Measurements from ENCODE around the gene GRPEL1. TPM values are rescaled to one million over a fixed set of nuclear protein-coding genes. Genes with fewer than 3 reads are reported as not detected.

The GRPEL1 gene
- polyA plus RNA-seq, 1 donor from 2014 or later = 49.0 TPM

DNA sequence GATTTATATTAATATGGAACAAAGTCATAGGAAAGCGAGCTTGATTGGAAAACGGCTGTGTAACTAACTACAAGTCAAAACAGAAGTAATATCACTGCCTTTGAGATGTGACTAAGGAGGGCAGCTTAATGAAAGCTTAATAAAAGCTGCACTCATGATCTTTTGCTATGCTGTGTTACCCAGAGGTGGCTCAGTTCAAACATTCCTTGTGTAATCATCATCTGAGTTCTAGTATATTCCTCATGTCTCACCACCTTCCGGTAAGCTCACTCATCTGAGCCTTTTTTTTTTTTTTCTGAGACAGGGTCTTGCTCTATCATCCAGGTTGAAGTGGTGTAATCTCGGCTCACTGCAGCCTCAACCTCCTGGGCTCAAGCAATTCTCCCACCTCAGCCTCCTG is 5.0 kb downstream of the GRPEL1 start:
- H3K27ac Mint-ChIP-seq = peak overlapping the region in 1 of 3 donors; percentile 32
- peaks cover 4% of the 10 kb centered on the region for H3K36me3 Mint-ChIP-seq
- no peaks in the 10 kb centered on the region for H3K27me3 Mint-ChIP-seq

DNA sequence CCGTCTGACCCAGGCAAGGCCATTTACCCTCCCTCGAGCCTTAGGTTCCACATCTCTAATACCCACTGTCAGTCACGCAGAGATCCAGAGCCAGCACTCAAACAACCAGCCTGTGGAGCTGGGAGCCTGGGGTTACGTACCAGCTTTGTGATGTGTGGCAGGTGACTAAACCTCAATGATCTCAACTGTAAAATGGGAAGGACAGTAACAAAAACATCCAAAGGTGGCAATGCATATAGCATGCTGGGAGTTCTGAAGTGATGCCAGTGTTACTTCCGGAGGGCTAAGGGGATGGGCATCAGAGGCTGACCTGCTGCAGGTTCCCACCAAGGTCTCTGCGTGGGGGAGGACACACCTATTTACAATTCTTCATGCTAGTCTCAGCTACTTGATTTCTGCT is 6.0 kb downstream of the GRPEL1 start:
- H3K4me3 Mint-ChIP-seq = no peak overlapping the region
- no peak overlapping the region for H3K27ac Mint-ChIP-seq
- H3K4me1 Mint-ChIP-seq = peaks cover 12 to 27% (median 13%) of the 10 kb centered on the region in 3 donors
- no peaks in the 10 kb centered on the region for H3K9me3 Mint-ChIP-seq
- no peaks in the 10 kb centered on the region for H3K27me3 Mint-ChIP-seq
- H3K36me3 Mint-ChIP-seq = peaks cover 1% of the 10 kb centered on the region

More for the DNA sequence above, 5.0 kb downstream of the GRPEL1 start:
- Mint-ChIP-seq H3K4me3 (peak overlapping the region in 1 of 4 donors; percentile 60), H3K9me3 (no peaks in the 10 kb centered on the region), H3K4me1 (peaks cover 15 to 31% (median 16%) of the 10 kb centered on the region in 3 donors)

DNA sequence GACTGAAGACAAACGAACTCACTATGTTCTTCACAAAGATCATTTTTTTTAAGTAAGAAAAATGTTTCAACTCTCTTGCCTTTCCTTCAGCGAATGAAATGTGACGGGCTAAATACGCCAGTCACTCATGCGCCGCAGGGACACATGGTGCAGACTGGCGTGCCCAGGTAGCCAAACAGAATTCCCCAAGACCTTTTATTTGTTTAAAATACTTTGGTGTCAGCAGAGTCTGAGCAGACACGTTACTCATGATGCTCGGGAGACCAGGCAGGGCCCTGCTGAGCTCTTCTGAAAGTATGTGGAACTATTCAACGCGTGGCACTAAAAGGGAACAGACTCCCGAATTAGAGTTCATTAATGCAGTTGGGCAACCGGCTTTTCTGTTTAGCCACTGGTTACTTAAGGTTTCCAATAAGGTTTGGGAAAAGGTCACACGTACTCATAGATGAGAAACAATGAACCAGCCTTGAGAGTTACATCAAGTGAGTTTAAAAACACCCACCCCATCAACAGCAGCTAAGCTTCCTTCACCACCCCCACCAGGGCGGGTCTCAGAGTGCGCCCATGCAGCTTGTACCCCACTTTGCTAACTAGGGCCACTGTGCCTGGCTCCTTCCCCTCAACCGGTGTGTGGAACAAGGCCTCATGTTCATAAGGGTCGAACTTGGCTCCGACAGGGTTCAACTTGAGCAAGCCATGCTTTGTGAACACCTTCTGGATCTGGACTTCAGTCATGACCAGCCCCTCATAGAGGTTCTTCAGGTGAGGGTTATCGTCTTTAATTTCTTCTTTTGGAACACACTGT is 7.3 kb downstream of the GRPEL1 start:
- H3K4me1 Mint-ChIP-seq = peaks cover 9 to 21% (median 11%) of the 10 kb centered on the region in 3 donors
- no peak overlapping the region for H3K27ac Mint-ChIP-seq
- H3K4me3 Mint-ChIP-seq = peak overlapping the region in 1 of 4 donors; percentile 21
- H3K36me3 Mint-ChIP-seq = peaks cover 1% of the 10 kb centered on the region
- no peaks in the 10 kb centered on the region for H3K9me3 Mint-ChIP-seq
- H3K27me3 Mint-ChIP-seq = no peaks in the 10 kb centered on the region

- H3K36me3 Mint-ChIP-seq = peaks cover 1% of the 10 kb centered on the region
Measured at GRCh38 chr4:7059662-7060061, 8.2 kb downstream of the GRPEL1 start.

DNA sequence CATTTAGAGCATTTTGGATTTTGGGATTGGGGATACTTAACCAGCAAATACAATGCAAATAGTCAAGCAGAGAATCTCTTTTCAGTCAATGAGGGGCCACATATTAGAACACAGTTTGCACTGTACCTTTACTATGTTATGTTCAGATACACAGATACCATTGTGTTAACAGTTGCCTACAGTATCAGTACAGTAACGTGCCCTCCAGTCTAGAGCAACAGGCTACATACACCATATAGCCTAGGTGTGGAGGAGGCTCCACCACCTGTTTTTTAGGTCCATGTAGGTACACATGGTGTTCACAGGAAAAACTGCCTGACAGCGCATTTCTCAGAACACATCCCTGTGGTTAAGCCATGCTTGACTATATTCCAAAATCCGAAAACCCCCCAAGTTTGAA is 9.1 kb downstream of the GRPEL1 start:
- Mint-ChIP-seq H3K4me3 (peak overlapping the region in 1 of 4 donors; percentile 24), H3K27me3 (no peaks in the 10 kb centered on the region), H3K36me3 (peaks cover 4% of the 10 kb centered on the region), H3K27ac (peak overlapping the region in 2 of 3 donors; percentile 53 to 56), H3K4me1 (peaks cover 6 to 17% (median 9%) of the 10 kb centered on the region in 3 donors), H3K9me3 (no peaks in the 10 kb centered on the region)

More at GRCh38 chr4:7059662-7060061, 8.2 kb downstream of the GRPEL1 start:
- Mint-ChIP-seq H3K4me3 (no peak overlapping the region), H3K4me1 (peaks cover 6 to 15% (median 9%) of the 10 kb centered on the region in 3 donors), H3K27ac (no peak overlapping the region), H3K27me3 (no peaks in the 10 kb centered on the region), H3K9me3 (no peaks in the 10 kb centered on the region)

DNA sequence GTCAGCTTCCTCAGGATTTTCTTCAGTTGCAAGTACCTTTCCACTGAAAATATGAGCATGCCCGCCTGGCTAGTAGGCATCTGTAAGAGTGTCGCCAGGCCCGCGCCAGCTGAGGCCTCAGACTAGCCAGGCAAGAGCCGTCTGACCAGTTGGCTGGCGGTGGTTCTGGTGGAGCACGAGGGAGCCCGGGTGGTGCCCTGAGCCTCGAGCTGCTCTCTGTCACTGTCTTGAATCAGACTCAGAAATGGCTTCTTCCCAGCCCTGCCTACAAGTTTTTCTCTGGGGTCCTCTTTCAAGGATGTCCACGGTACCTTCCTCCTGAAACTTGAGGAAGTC is 11.9 kb downstream of the GRPEL1 start:
- H3K36me3 Mint-ChIP-seq = peaks cover 2% of the 10 kb centered on the region
- peak overlapping the region in 1 of 3 donors; percentile 26 for H3K27ac Mint-ChIP-seq
- peaks cover 6 to 16% (median 9%) of the 10 kb centered on the region in 3 donors for H3K4me1 Mint-ChIP-seq
- H3K4me3 Mint-ChIP-seq = no peak overlapping the region
- no peaks in the 10 kb centered on the region for H3K27me3 Mint-ChIP-seq
- H3K9me3 Mint-ChIP-seq = no peaks in the 10 kb centered on the region

GRCh38 chr4:7055111-7055989 is 12.5 kb downstream of the GRPEL1 start:
- Mint-ChIP-seq H3K4me1 (peaks cover 6 to 16% (median 9%) of the 10 kb centered on the region in 3 donors), H3K4me3 (peak overlapping the region in 1 of 4 donors; percentile 17), H3K27ac (no peak overlapping the region), H3K9me3 (no peaks in the 10 kb centered on the region), H3K36me3 (peaks cover 2% of the 10 kb centered on the region), H3K27me3 (no peaks in the 10 kb centered on the region)

DNA sequence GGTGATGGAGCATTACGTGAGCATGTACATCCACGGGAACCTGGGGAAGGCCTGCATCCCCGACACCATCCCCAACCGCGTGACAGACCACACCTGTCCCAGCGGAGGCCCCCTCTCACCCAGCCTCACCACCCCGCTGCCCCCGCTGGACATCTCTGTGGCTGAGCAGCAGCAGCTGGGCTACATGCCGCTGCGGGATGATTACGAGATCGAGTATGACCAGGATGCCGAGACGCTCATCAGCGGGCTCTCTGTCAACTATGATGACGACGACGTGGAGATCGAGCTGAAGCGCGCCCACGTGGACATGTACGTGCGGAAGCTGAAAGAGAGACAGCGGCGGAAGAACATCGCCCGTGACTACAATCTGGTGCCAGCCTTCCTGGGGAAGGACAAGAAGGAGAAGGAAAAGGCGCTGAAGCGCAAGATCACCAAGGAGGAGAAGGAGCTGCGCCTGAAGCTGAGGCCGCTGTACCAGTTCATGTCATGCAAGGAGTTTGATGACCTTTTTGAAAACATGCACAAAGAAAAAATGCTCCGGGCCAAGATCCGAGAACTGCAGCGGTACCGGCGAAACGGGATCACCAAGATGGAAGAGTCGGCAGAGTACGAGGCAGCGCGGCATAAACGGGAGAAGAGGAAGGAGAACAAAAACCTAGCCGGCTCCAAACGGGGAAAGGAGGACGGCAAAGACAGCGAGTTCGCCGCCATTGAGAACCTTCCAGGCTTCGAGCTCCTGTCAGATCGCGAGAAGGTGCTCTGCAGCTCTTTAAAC is 13.6 kb downstream of the GRPEL1 start:
- Mint-ChIP-seq H3K27me3 (no peaks in the 10 kb centered on the region), H3K27ac (peak overlapping the region in 1 of 3 donors; percentile 71), H3K4me1 (peaks cover 6 to 16% (median 9%) of the 10 kb centered on the region in 3 donors), H3K4me3 (peak overlapping the region in 3 of 4 donors; percentile 28 to 78 (median 34)), H3K9me3 (no peaks in the 10 kb centered on the region), H3K36me3 (peaks cover 2% of the 10 kb centered on the region)

DNA sequence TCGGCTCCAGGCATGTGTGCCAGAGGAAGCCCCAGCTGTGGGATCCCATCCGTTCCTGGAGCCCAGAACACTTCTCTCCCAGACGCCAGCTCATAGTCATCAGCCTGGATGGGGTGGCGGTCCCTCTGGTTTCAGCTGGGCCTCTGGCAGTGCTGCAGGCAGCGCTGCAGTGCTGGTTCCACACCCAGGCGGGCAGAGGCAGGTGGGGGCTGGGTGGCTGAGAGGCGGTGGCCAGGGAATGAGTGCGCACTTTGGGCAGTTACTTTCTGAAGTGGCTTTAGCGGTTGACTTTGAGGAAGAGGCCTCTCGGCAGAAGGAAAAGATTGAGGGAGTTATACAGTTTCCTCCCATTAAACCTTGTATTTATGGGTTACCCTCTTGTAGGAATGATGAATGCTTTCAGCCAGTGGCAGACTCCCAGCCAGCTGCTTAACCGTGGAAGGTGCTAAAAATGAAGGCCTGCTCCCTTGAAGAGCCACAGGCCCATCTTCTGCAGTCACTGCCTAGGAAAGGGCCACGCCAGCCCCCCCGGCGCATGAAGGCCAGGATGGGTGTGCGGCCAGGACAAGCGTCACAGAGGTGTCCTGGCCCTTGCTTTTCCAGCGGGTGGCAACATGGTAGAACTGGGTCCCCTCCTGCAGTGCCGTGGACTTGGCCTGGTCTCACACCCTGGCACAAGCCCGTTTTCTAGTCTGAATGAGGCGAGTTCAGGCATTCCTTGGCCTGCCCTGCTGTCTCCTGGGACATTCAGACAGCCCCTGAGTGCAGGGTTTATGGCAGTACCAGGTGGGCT is 14.7 kb downstream of the GRPEL1 start:
- peaks cover 2% of the 10 kb centered on the region for H3K36me3 Mint-ChIP-seq
- peaks cover 4 to 10% (median 5%) of the 10 kb centered on the region in 3 donors for H3K4me1 Mint-ChIP-seq

DNA sequence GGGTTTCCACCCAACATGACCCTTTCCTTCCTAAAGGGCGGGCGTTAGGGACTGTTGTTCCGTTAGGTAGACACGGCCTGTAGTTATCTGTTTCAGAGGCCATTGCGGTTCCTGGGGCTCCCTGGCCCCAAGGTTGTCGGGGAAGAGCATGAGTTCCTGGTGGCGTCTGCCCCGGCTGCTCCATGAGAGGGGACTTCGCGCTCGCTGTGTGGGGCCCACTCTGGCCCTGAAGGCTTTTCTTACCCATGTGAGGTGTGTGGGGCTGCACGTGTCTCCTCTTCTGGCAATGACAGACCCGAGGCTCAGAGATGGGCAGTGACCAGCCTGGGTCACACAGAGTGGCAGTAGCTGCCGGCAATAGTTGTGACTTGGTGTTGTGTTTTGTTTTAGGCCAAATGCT is 15.6 kb downstream of the GRPEL1 start:
- no peak overlapping the region for H3K4me3 Mint-ChIP-seq
- H3K27me3 Mint-ChIP-seq = no peaks in the 10 kb centered on the region
- H3K9me3 Mint-ChIP-seq = no peaks in the 10 kb centered on the region
- H3K4me1 Mint-ChIP-seq = peaks cover 2 to 10% (median 7%) of the 10 kb centered on the region in 3 donors
- H3K36me3 Mint-ChIP-seq = peaks cover 2% of the 10 kb centered on the region
- no peak overlapping the region for H3K27ac Mint-ChIP-seq

More for the DNA sequence above, 14.7 kb downstream of the GRPEL1 start:
- Mint-ChIP-seq H3K27me3 (no peaks in the 10 kb centered on the region), H3K27ac (no peak overlapping the region), H3K9me3 (no peaks in the 10 kb centered on the region), H3K4me3 (no peak overlapping the region)

- Mint-ChIP-seq H3K4me3 (no peak overlapping the region), H3K4me1 (peaks cover 6 to 14% (median 10%) of the 10 kb centered on the region in 3 donors), H3K9me3 (no peaks in the 10 kb centered on the region), H3K27ac (no peak overlapping the region), H3K27me3 (no peaks in the 10 kb centered on the region), H3K36me3 (peaks cover 2% of the 10 kb centered on the region)
Measured at GRCh38 chr4:7051905-7052304, 16.0 kb downstream of the GRPEL1 start.

DNA sequence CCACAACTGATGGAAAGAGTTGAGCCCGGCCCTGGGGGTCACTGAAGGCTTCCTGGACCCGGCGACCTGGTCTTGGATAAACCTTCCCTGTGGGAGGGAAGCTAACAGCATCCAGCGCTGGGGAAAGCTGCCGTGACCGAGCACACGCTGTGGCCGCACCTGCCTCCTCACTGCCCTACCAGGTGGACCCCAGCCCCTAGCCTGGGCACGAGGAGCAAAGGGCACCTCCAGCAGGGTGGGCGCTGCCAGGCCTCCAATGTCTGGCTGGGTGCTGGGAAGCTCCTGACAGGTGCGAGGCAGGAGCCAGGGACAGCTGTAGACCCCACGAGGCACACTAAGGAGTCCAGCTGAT is 16.7 kb downstream of the GRPEL1 start:
- peaks cover 2% of the 10 kb centered on the region for H3K36me3 Mint-ChIP-seq
- H3K9me3 Mint-ChIP-seq = no peaks in the 10 kb centered on the region
- no peak overlapping the region for H3K27ac Mint-ChIP-seq
- no peaks in the 10 kb centered on the region for H3K27me3 Mint-ChIP-seq
- H3K4me3 Mint-ChIP-seq = no peak overlapping the region
- H3K4me1 Mint-ChIP-seq = peaks cover 13 to 22% (median 16%) of the 10 kb centered on the region in 3 donors

DNA sequence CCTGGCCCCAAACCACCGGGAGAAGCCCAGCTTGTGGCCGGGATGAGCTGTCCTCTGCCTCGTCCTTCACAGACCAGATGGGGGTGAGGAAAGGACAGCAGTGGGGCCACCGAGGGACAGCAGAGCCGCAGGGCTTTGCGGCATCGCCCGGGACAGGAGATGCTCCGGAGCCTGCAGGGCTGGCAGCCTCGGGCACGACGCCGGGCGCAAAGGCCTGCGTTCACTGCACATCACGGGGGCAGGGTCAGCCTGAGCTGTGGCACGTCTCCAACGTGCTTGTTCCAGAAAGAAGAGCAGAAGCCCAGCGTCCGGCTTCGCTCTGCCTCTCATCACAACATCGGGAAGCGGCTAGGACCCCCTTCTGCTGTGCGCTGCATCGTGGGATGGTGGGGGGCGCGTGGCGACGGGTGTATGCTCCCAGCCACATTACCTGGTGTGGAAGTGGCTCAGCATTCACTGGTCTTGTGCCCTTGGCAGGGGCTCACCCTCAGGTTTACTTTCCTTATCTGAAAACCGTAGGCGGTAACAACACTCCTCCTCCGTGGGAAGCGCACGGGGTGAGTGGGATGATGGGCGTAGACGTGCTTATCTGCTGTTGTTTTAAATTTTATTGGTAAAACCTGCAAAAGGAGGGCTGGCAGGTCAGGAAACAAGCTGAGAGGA is 17.3 kb downstream of the GRPEL1 start:
- H3K4me1 Mint-ChIP-seq = peaks cover 18 to 27% (median 22%) of the 10 kb centered on the region in 3 donors

More for the DNA sequence above, 17.3 kb downstream of the GRPEL1 start:
- Mint-ChIP-seq H3K4me3 (no peak overlapping the region), H3K36me3 (peaks cover 2% of the 10 kb centered on the region), H3K9me3 (no peaks in the 10 kb centered on the region), H3K27me3 (no peaks in the 10 kb centered on the region), H3K27ac (no peak overlapping the region)

All from IgD-negative memory B cell (primary cell).